Fibroblast of skin of right quadriceps (primary cell): Measurements from ENCODE around the gene MTOR.

ENCODE experiments used
- DNase-seq: peaks from one replicate; pipeline ENCODE4 v3.0.0-alpha.2; 2013

The MTOR gene

DNA sequence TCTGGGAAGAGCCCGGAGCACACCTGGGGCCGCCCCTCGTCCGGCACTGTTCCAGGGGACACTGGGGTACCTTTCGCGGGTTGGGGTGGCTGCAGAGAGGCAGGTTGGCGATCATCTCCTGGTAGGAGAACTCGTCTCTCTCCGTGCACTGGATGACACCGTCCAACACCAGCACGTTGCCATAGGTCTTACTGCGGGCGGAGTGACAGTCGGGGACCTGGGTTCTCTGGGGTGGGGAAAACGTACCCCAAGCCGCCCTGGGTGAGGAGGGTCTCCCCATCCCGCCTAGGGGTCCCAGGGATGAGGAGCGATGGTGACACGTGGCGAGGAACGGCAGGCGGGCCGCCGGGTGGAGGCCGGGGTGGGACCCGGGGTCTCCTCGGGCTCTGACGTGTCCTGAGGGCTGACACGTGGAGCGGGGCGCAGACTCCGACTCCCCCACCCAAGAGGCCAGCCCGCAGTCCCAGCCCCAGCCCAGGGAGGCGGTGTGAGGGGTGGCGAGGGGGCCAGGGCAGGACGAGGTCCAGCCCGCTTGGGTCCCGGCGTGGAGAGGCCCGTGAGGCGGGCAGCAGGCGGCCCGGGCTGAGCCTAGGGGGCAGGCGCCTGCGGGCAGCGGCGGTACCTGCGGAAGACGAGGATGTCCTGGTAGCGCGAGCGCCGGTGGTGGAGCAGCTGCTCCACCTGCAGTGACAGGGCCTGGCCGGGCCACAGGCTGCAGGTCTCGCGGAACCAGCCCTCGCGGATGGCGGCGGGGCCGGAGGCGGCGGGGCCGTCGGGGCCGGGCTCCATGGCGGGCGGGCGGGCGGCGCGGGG, 203.0 kb downstream of the MTOR start:
- no peak for DNase-seq

DNA sequence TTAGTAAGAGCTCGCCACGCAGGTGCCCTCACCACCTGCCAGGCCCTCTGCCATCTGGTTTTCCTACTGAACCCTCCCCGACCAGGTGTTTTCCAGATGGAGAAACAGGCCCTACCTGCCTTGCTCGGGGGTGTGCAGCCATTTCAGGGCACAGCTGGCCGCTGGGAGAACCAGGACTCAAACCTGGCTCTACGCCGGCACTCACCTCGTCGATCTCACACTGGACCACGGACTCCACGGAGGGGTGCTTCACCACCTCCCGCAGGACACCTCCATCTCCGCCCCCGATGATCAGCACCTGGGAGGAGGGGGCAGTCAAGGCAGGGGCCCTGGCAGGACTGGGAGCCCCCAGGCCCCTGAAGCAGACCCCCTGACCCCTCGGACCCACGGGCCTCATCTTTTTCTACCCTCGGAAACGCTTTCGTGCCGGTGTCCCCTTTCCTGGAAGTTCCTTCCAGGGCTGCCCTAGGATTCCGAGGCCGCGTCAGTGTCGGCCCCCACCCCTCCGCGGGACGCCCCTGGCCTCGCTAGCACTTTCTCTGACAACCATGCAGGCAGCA, 203.7 kb downstream of the MTOR start:
- no peak for DNase-seq

DNA sequence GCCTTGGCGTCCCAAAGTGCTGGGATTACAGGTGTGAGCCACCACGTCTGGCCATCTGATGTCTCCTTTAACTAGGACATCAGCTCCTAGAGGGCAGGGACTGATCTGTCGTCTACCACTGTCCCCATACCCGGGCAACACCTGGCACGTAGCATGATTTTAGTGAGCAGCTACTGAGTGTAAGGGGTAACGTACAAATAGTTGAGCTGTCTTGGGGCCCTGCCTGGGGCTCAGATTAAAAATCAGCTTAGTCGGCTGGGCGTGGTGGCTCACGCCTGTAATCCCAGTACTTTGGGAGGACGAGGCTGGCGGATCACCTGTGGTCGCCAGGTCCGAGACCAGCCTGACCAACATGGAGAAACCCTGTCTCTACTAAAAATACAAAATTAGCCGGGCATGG, 204.3 kb downstream of the MTOR start:
- no peak for DNase-seq

DNA sequence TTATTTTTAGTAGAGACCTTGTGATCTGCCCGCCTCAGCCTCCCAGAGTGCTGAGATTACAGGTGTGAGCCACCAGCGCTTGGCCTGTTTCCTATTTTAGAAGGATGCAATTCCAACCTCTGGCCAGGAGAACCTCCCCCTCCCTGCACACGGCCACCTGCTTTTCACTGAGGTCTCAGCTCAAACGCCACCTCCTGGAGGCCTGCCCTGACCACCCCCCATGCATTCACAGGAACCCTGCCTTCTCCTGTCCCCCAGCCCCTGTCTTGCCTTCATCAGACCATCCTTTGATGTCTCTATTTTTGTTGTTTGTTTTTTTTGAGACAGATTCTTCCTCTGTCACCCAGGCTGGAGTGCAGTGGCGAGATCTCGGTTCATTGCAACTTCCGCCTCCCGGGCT, 204.9 kb downstream of the MTOR start:
- no peak for DNase-seq
